Measurements from ENCODE around the gene TRPC6. TPM values are rescaled to one million over a fixed set of nuclear protein-coding genes. Genes with fewer than 3 reads are reported as not detected.
A peak's percentile ranks its signal among the peaks of the same experiment; 100 is the strongest.

Gene TRPC6
- total and polyA plus RNA-seq, 2 of the 8 experiments (the other 6 are each of a cell fraction or from before 2014, with no cell fraction given), result 0.26 to 0.39 TPM

GRCh38 chr11:101583251-101584128, at the start of gene TRPC6 (continued):
- no peak for TF ChIP-seq CHD2 (IDR thresholded peaks at IDR 0.05; ENCODE audit: low read length)
- TF ChIP-seq KDM4A (IDR thresholded peaks at IDR 0.05; ENCODE audit: low read depth, low read length, severe bottlenecking), result peak; percentile 89
- TF ChIP-seq POU5F1 (IDR thresholded peaks at IDR 0.05; ENCODE audit: low read depth, low read length), result no peak
- TF ChIP-seq ASH2L (IDR thresholded peaks at IDR 0.05; ENCODE audit: low read length), result peak; percentile 94
- no peak for TF ChIP-seq GABPA (IDR thresholded peaks at IDR 0.05; ENCODE audit: borderline replicate concordance, insufficient read depth, low read length)
- no peak for TF ChIP-seq JUN (IDR thresholded peaks at IDR 0.05; ENCODE audit: low read depth, low read length)
- TF ChIP-seq, protein P1, sequence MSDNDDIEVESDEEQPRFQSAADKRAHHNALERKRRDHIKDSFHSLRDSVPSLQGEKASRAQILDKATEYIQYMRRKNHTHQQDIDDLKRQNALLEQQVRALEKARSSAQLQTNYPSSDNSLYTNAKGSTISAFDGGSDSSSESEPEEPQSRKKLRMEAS (IDR thresholded peaks at IDR 0.05), result no peak
- no peak for TF ChIP-seq CREB1 (IDR thresholded peaks at IDR 0.05)
- no peak for TF ChIP-seq CBX8 (IDR thresholded peaks at IDR 0.05; ENCODE audit: borderline replicate concordance, low read depth, low read length)
- TF ChIP-seq CTBP2 (IDR thresholded peaks at IDR 0.05; ENCODE audit: borderline replicate concordance, insufficient read depth, insufficient read length, low read length), result peak; percentile 60
- 0 out of 4 replicates have a peak, but pooled peaks of 1 of the 2 experiments have one; percentile 39 for TF ChIP-seq HDAC2 (IDR thresholded peaks at IDR 0.05; ENCODE audit: borderline replicate concordance in 1 of 2, low read depth in 2 of 2, low read length in 2 of 2)
- TF ChIP-seq SIN3A (conservative IDR thresholded peaks at IDR 0.05 in 1 of 2, IDR thresholded peaks at IDR 0.05 in 1 of 2; ENCODE audit: low read depth in 1 of 2, low read length in 2 of 2), result no peak
- peak; percentile 31; the same call in 1 of the 2 replicates for TF ChIP-seq RBBP5 (IDR thresholded peaks at IDR 0.05; ENCODE audit: borderline replicate concordance, low read depth, low read length)
- TF ChIP-seq SRF (IDR thresholded peaks at IDR 0.05; ENCODE audit: low read depth, low read length), result no peak
- 0 out of 2 replicates have a peak, but pooled peaks have one; percentile 26 for TF ChIP-seq TBP (IDR thresholded peaks at IDR 0.05; ENCODE audit: low read depth, low read length)
- peak; percentile 18; the same call in 1 of the 2 replicates for TF ChIP-seq SUZ12 (IDR thresholded peaks at IDR 0.05; ENCODE audit: low read length)
